Activated CD4-positive, CD25-positive, alpha-beta regulatory T cell treated with anti-CD3 and anti-CD28 coated beads, Interleukin-2, amount 50 U/mL, for 72 hours (primary cell): ENCODE data around the gene ZKSCAN5.
A peak's percentile ranks its signal among the peaks of the same experiment; 100 is the strongest.

Experiments used
- DNase-seq: peaks from one replicate; pipeline ENCODE4 v3.0.0; 2021

ZKSCAN5 gene

GRCh38 chr7:99504603-99505323, at the start of gene ZKSCAN5:
Gene ZKSCAN5, plus strand, starts transcription at chr7:99504662. Its CDS starts 1,383 bp downstream, at chr7:99506045.
- peak; percentile 95 for DNase-seq

- DNase-seq, result no peak
These were observed 48.6 kb upstream of the ZKSCAN5 start for GRCh38 chr7:99455874-99456273.

- no peak for DNase-seq
These were observed 48.2 kb upstream of the ZKSCAN5 start for GRCh38 chr7:99456288-99456687.

GRCh38 chr7:99457050-99457649, 47.3 kb upstream of the ZKSCAN5 start:
- no peak for DNase-seq

GRCh38 chr7:99457650-99458493, 46.6 kb upstream of the ZKSCAN5 start:
- no peak for DNase-seq

- no peak for DNase-seq
These were observed 45.4 kb upstream of the ZKSCAN5 start for GRCh38 chr7:99459087-99459486.

- no peak for DNase-seq
These were observed 43.8 kb upstream of the ZKSCAN5 start for GRCh38 chr7:99460651-99461050.

- no peak for DNase-seq
These were observed 43.2 kb upstream of the ZKSCAN5 start for GRCh38 chr7:99461221-99461620.

GRCh38 chr7:99465421-99465768, 39.1 kb upstream of the ZKSCAN5 start:
- DNase-seq, result no peak

- no peak for DNase-seq
These were observed 36.0 kb upstream of the ZKSCAN5 start for GRCh38 chr7:99468336-99468918.

- no peak for DNase-seq
These were observed 34.9 kb upstream of the ZKSCAN5 start for GRCh38 chr7:99469381-99470065.

- DNase-seq, result peak; percentile 95
These were observed 31.7 kb upstream of the ZKSCAN5 start, which contains the start of gene ZNF789 for GRCh38 chr7:99472561-99473314. Gene ZNF789, plus strand, starts transcription at chr7:99472890. Its CDS starts 3,567 bp downstream, at chr7:99476457.

- no peak for DNase-seq
These were observed 31.2 kb upstream of the ZKSCAN5 start for GRCh38 chr7:99473315-99473596.

- no peak for DNase-seq
These were observed 28.4 kb upstream of the ZKSCAN5 start for GRCh38 chr7:99476107-99476506.

GRCh38 chr7:99478464-99479440, 25.7 kb upstream of the ZKSCAN5 start:
- no peak for DNase-seq

- no peak for DNase-seq
These were observed 19.4 kb upstream of the ZKSCAN5 start for GRCh38 chr7:99485094-99485493.

- no peak for DNase-seq
These were observed 15.2 kb upstream of the ZKSCAN5 start for GRCh38 chr7:99489235-99489634.

GRCh38 chr7:99490878-99491277, 13.6 kb upstream of the ZKSCAN5 start:
- DNase-seq, result no peak

GRCh38 chr7:99493823-99494222, 10.6 kb upstream of the ZKSCAN5 start:
- no peak for DNase-seq

GRCh38 chr7:99497766-99498545, 6.5 kb upstream of the ZKSCAN5 start:
- no peak for DNase-seq
